ENCODE measurements around the gene MYO5A.

GRCh38 chr15:52284164-52284563 is 244.5 kb downstream of the MYO5A start:
- no peak for TF ChIP-seq CTCF (IDR thresholded peaks at IDR 0.05)
- TF ChIP-seq POLR2A (IDR thresholded peaks at IDR 0.05) = no peak

All from Peyer's patch (tissue), 4 donors.